Right lung (tissue), 10 donors: ENCODE results near the gene OMG. TPM values are rescaled to one million over a fixed set of nuclear protein-coding genes. Genes with fewer than 3 reads are reported as not detected.
"Not testable (repeated sequence)": the region's sequence is repeated elsewhere in the genome, so short reads cannot be mapped to it uniquely, and the experiment has no call there.

Experiments
- DNase-seq, 2 donors: peaks; one replicate each; pipeline ENCODE4 v3.0.0-alpha.2; 2013
- long read RNA-seq, 8 donors: transcript quantifications; one replicate each; lab custom pipeline, GENCODE V29; 2026
- polyA plus RNA-seq, 5 donors: library from polyadenylated mRNA; unstranded; fragments of 120-200 nt; gene quantifications; one replicate each; pipeline versions ENCODE4 v1.2.1 to v1.2.3, GENCODE V29; 2013; ENCODE audit warnings: inconsistent platforms in 1 of 5, low replicate concordance in 1 of 5; ENCODE audit not compliant: insufficient read length in 5 of 5, insufficient read depth in 1 of 5

OMG gene, protein sequence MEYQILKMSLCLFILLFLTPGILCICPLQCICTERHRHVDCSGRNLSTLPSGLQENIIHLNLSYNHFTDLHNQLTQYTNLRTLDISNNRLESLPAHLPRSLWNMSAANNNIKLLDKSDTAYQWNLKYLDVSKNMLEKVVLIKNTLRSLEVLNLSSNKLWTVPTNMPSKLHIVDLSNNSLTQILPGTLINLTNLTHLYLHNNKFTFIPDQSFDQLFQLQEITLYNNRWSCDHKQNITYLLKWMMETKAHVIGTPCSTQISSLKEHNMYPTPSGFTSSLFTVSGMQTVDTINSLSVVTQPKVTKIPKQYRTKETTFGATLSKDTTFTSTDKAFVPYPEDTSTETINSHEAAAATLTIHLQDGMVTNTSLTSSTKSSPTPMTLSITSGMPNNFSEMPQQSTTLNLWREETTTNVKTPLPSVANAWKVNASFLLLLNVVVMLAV
- 10 to 100 TPM in 1 of 5 donors, 1 to 10 TPM in 4; 1.6 to 10.6 (median 5.2) TPM for polyA plus RNA-seq
- long read RNA-seq, donor 1, transcript OMG-204 (2 exons, 799 nt), result major isoform, 13 of 14 reads
- long read RNA-seq, donor 1, partial matches to known transcripts, result 0 of 14 reads
- long read RNA-seq, donor 1, other reads (novel, unspliced or antisense), result 0 of 14 reads
- long read RNA-seq, donor 2, result 0 reads
- long read RNA-seq, donor 3, partial matches to known transcripts, result 0 of 2 reads
- long read RNA-seq, donor 3, other reads (novel, unspliced or antisense), result 0 of 2 reads
- long read RNA-seq, donor 4, partial matches to known transcripts, result 0 of 1 reads
- long read RNA-seq, donor 4, other reads (novel, unspliced or antisense), result 0 of 1 reads
- long read RNA-seq, donor 5, partial matches to known transcripts, result 0 of 2 reads
- long read RNA-seq, donor 5, other reads (novel, unspliced or antisense), result 0 of 2 reads
- long read RNA-seq, donor 6, transcript OMG-204 (2 exons, 799 nt), result major isoform, 5 of 5 reads
- long read RNA-seq, donor 6, partial matches to known transcripts, result 0 of 5 reads
- long read RNA-seq, donor 6, other reads (novel, unspliced or antisense), result 0 of 5 reads
- long read RNA-seq, donor 7, partial matches to known transcripts, result 0 of 2 reads
- long read RNA-seq, donor 7, other reads (novel, unspliced or antisense), result 0 of 2 reads
- long read RNA-seq, donor 8, partial matches to known transcripts, result 0 of 1 reads
- long read RNA-seq, donor 8, other reads (novel, unspliced or antisense), result 0 of 1 reads

DNA sequence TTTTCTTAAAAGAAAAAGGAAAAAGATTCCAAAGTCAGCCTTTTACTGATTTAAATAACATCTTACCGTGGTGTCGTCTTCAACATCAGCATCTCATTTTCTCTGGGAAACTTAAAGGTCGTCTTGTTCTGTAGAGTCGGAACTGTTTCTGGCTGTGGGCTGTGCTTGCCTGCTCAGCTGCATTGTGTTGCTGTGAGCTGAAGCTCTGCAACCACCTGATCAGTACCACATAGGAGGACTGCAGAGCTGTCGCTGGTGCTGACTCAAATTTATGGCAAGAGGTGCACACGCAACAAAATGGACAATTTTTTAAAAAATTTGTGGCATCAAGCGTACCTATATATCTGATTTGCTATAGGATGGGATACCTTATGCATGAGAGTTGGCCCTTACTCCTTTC is at the start of gene OMG:
Gene OMG, minus strand, starts transcription at position 150 of the 400 bp plus-strand sequence. CDS start 908 bp downstream, outside the sequence.
- no peak for DNase-seq

DNA sequence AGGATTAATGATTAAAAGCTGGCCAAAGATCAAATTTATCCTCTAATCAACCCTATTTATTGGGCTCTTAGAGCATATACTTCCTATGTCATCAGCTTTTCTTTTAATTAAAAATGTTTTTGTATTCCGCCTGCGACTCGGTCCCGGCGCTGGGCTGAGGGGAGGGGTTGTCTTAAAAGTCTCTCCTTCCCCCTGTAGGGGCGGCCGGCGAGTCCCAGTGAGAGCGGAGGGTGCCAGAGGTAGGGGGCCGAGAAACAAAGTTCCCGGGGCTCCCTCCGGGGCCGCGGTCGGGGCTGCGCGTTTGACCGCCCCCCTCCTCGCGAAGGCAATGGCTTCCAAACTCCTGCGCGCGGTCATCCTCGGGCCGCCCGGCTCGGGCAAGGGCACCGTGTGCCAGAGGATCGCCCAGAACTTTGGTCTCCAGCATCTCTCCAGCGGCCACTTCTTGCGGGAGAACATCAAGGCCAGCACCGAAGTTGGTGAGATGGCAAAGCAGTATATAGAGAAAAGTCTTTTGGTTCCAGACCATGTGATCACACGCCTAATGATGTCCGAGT is 48.2 kb upstream of the OMG start:
- not testable (repeated sequence) for DNase-seq

DNA sequence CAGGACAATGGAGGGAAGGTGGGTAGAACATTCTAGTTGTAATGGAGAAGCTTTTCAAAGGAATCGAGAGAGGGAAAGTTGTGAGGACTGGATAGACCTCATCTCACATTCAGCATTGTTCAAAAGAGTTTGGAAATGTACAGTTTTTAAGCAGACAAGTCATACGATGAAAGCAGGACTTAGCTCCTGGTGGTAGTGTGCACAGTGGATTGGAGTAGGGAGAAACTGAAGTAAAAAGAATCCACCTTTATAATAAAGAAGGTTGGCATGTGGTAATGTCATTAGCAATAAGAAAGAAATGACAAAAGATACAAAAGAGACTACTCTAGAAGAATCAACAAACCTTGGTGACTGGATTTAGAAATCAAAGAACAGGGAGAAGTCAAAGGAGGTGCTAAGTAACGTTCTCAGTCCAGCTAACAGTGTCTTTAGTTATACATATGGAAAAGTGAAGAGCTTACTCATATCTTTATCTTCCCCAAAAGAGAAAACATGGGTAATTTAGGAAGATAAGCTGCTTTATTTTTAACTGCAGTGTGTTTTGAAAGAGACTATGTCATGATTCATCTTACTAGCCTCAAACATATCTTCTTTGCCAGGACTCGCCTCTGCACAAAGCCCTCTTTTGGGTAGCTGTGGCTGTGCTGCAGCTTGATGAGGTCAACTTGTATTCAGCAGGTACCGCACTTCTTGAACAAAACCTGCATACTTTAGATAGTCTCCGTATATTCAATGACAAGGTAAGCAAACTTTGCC is 43.0 kb upstream of the OMG start:
- DNase-seq, result no peak

DNA sequence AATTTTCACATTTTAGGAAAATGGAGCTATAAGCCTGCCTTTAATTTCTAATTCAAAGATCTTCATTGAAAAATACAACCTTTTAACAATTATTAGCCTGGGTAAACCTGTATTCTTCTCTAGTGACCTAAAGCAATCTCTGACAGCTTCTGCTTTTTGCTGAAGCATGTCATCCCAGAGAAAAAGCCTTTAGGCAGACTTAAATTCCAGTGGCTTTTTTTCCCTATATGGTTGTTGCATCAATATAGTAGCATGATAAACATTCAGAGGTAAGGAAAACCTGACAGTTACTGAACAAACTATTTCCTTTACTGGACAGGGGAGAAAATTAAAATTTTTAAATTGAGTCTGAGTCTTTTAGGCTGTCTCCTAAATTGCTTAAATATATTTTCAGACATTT is 32.2 kb upstream of the OMG start:
- DNase-seq, result no peak

DNA sequence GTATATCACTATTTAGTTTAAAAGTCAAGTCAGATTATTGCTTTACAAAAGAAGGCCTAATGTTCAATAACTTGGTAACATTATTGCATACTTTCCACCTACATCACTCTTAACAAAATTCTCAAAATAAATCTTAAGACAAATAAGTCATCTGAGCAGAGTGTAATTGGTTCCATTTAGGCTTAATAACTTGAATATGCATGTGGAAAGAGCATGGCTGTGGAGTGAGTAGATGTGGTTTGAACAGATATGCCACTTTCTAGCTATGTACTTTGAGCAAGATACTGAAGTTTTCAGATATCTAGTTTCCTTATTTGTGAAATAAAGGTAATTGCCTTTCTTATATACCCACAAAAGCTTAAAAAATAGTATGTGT is 31.1 kb upstream of the OMG start:
- DNase-seq, result no peak

DNA sequence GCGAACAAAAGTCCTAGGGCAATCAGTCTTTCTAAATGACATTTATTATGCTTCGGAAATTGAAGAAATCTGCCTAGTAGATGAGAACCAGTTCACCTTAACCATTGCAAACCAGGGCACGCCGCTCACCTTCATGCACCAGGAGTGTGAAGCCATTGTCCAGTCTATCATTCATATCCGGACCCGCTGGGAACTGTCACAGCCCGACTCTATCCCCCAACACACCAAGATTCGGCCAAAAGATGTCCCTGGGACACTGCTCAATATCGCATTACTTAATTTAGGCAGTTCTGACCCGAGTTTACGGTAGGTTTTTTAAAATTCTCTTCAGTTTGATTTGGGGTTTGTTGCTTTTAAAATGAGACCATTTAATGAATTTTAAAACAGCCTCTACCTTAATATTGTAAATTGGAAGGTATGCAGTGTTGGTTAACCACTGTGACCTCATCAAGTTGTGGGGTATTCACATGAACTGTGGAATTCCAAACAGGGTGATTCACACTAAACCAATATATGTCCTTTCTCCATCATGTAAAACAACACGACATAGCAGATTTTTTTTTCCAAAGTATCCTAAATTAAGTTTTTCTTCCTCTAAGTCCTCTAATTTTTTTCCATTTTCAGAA is 30.6 kb upstream of the OMG start:
- DNase-seq, result no peak

DNA sequence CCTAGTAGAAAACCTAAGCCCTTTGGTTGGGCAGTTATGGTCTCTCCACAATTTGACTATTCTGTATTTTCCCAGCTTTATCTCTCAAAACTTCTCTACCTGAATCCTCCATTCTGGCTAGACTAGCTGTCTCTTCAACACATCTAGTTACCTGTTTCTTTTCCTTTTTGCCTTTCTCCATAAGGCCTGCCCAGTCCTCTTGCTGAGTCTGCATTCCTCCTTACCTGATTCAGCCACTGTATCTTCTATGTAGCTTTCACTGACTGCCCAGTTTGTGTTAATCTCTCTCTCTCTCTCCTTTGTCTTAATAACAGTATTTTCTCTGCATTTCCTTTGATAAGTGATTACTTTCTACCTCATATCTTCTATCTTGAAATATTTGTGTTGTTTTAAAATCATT is 26.5 kb upstream of the OMG start:
- DNase-seq, result no peak

DNA sequence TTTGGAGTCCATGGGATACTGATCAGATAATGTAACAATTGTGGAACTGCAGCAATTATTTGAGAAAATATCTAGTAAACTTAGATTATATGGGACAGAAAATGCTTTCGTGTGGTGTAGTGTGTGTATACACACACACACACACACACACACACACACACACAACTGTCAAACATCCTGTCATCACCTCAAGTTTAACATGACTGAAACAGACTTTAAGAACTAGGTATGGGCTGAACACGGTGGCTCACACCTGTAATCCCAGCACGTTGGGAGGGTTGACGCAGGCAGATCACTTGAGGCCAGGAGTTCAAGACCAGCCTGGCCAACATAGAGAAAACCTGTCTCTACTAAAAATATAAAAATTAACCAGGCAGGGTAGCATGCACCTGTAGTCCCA is 24.9 kb upstream of the OMG start:
- no peak for DNase-seq

DNA sequence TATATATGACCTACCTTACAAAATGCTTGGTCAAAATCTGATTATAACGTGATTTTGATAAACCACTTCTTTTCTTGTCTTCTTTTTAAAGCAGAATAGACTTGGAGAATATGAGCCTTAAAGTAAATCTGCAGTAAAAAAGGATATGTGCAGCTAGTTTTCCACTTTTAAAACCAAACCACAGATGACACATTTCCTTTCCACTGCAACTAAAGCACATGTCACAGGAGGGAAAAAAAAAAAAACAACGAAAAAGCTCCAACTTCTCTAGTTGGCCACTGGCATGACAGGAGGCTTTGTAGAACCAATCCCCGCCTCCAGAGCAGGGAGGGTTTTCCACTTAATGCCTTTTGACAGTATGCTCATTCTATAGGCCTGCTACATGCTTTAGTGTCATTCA is 24.4 kb upstream of the OMG start, which contains the start of gene EVI2A:
Gene EVI2A, minus strand, starts transcription at position 142 of the 400 bp plus-strand sequence. CDS start 2,609 bp downstream, outside the sequence.
- DNase-seq, result no peak

DNA sequence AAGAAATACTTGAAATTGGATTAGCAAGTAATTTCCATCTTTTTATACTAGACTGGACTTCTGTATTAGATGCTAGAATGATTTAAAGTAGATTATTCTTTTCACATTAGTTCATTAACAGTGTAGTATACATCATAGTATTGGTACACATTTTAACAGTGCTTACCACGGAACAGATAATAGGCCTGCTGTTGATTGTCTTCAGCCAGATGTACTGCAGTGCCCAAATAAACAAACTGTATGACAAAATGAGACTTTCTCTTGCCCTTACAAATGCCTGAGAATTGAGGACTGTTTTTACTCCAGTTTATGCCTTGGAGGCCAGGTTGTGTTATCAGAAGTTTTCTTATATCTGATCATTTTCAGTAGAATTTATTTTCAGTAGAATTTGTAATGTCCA is 23.8 kb upstream of the OMG start:
- DNase-seq, result no peak

DNA sequence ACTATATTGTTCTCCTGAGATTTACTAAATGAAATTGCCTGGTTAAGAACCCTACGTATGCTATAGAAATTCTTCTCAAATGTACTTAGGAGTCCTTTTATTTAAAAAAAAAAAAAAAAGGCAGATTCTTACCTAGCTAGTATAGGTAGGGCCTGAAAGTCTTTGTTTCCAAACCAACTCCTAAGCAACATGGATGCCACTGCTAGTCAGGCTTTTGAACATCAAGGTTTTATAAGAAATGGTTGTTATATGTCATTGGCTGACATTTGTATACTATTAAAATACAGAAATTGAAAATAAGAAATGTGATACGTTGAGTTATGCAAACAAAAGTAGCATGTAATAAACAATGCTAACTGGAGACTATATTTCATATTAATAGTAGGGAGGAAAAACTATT is 23.2 kb upstream of the OMG start:
- no peak for DNase-seq

DNA sequence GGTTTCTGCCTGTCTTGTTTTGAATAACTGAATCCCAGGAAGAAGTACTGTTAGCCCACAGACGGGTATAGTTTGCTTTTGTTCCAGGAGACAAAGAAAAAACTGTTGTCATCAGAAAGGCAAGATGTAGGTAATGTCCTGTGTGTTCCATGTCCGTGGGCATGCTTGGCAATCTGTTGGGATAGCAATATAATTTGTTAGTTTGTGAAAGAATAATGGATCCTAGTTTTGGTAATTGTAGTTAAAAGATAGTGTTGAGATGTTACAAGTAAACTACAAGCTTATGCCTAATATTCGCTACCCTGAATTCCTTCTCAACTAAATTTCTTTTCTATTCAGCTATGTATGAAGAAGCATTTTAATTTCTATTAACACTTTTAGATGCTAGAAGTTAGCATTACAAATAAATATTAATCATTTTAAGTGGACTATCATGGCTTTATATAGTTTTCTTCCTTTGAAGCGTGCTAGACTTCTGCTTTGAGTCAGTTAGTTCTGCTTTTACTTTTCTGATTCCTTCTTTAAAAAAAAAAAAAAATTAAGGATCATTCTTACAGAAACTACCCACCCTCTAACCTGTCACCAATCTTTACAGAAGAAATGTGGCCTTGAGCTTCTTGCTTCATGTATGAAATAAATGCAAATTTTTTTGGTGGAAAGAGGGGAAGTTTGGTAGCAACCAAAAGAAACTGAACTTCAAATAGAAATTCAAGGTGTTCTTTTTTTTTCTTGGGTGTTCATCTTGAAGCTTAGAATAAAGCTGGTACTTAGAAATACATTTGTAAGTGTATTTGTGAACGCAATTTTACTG is 22.0 kb upstream of the OMG start:
- DNase-seq, result no peak

DNA sequence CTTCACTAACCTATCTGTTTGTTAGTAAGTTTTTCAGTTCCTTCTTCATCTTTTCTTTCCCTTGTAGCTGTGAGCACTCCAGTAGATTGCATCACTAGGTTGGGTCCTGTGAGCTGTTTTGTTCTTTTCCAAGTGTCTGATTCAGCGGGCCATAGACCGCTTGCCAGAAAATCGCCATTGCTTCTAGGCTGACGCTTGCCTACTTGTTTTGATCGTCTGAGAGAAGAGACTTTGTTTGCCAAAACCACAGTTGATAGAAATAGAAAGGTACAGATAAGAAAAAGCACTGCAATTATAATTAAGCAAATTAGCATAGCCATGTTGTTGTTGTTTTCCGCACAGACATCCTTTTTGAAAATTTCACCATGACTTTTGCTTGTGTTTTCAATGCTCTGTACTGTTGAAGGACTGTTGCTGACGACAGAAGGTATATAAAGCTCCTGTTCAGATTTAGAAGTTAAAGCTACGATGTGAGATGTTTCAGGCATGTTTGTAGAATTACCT is 21.3 kb upstream of the OMG start:
- DNase-seq, result peak; percentile 27 to 33

DNA sequence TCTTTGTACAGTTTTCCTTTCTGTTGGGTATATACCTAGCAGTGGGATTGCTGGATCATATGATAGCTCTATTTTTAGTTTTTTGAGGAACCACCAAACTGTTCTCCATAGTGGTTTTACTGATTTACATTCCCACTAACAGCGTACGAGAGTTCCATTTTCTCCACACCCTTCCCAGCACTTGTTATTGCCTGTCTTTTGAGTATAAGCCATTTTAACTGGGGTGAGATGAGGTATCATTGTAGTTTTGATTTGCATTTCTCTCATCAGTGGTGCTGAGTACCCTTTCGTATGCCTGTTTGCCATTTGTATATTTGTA is 17.7 kb upstream of the OMG start:
- DNase-seq, result no peak

DNA sequence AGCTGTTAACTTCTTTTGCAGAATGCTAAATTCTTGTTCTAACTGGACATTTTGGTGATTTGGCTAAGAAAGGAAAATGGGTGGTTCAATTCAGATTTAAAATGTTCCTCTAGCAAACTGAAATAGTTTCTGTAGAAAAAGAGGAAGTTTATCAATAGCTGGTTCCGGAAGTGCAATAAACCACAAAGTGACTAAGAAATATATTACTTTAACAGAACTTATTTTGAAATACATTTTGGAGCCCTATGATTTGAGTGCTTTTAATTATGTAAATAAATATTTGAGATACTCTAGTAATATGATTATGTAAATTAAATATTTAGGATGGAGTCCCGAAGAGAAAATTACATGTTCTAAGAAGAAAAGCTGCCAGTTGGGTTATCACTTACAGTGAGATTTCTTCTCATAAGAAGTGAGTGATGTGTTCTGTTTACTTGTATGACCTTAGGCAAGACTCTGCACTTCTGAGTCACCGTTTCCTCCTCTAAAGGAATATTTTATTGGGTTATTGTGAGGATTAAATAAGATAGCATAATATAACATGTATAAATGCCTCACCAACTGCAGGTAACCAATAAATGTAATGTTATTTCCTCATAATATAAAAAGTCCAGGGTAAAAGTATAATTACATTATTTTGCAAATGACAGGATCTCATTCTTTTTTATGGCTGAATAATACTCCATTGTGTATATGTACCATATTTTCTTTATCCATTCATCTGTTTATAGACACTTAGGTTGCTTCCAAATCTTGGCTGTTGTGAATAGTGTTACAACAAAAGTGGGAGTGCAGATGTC is 17.1 kb upstream of the OMG start, which contains the start of gene EVI2B:
Gene EVI2B, minus strand, starts transcription at position 73 of the 800 bp plus-strand sequence. CDS start 8,445 bp downstream, outside the sequence.
- no peak for DNase-seq

DNA sequence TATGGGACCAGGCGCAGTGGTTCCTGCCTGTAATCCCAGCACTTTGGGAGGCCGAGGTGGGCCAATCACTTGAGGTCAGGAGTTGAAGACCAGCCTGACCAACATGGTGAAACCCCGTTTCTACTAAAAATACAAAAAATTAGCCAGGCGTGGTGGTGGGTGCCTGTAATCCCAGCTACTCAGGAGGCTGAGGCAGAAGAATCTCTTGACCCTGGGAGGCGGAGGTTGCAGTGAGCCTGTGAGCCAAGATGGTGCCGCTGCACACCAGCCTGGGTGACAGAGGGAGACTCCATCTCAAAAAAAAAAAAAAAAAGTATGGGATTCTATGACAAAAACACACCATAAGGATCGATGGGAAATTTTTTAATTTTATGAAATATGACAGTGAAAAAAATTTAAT is 15.2 kb upstream of the OMG start:
- DNase-seq, result not testable (repeated sequence)

DNA sequence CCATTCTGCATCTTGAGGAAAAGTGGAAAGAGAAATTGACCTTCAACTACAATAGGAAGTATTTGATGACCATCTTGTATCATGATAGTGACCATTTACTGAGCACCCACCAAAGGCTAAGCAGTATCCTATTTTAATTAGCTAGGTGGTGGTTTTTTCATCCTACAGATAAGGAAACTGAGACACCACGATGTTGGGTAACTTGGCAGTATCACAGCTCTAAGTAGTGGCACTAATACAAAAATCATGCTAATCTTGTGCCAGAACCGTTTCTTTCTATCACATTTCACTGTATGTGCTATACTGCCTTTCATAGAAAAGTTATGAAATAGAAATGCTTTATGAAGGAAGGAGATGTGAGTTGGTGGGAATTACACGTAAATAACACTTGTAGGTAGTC is 14.5 kb upstream of the OMG start:
- no peak for DNase-seq

DNA sequence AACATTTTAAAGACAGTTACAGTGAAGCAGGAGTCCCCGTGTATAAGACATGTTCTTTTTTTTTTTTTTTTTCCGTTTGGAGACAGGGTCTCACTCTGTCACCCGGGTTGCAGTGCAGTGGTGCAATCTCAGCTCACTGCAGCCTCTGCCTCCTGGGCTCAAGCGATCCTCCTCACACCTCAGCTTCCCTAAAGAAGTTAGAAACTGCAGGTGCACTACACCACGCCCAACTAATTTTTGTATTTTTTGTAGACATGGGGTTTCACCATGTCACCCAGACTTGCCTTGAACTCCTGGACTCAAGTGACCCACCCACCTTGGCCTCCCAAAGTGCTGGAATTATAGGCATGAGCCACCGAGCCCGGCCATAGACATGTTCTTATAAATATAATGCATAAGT is 13.8 kb upstream of the OMG start:
- DNase-seq, result no peak

DNA sequence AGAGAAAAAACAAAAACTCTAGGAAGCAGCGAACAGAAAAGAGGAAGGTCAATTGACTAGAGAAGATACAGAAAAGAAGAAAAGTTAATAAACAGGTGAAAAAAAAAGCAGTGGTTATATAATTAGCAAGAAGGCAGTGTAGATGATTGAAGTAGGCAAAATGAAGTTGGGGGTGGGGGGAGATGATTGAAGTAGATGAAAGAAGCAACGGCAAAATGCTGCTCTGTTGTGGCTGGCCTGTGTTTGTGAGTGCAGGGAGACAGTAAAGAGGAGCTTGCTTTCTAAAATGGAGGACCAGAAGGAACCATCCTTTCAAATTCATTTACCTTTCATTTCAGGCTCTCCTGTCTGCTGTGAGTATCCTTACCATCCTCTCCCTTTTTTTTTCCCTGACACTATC is 13.2 kb upstream of the OMG start:
- no peak for DNase-seq
